CD4-positive, alpha-beta T cell (primary cell): ENCODE data around the gene COL25A1. TPM values are rescaled to one million over a fixed set of nuclear protein-coding genes. Genes with fewer than 3 reads are reported as not detected.

Source experiments
- ATAC-seq: fragments of 200-7000 bp; cut with Tn5 transposase; one replicate; pipeline ENCODE4 v1.10.0; 2022; ENCODE audit warnings: mild to moderate bottlenecking; ENCODE audit not compliant: poor library complexity
- CTCF ChIA-PET: fragments of 350-600 bp; sonication (Branson Sonifier 250); formaldehyde crosslinking; loops from one replicate; lab custom pipeline; 2021; ENCODE audit warnings: antibody characterized with exemption, inconsistent platforms; lab: Charles Lee
- POLR2A ChIA-PET: fragments of 350-600 bp; sonication (Branson Sonifier 250); formaldehyde crosslinking; loops from one replicate; lab custom pipeline; 2021; ENCODE audit warnings: antibody characterized with exemption, inconsistent platforms; lab: Charles Lee
- DNase-seq, 14 experiments: peaks; one replicate each; pipeline ENCODE4 v3.0.0-alpha.2; 2013 to 2020; ENCODE audit warnings: mixed read lengths in 2 of 14
- H3K27ac ChIP-seq, 2 donors: one replicate each; pipeline versions ENCODE4 v1.5.1 to v1.7.0; 2013; ENCODE audit warnings: low read length in 2 of 2, low read depth in 1 of 2, mild to moderate bottlenecking in 1 of 2
- H3K27me3 ChIP-seq, 2 experiments: 1 replicate in 1 of 2; 2 replicates in 1 of 2; pipeline versions ENCODE4 v1.6.1 to v1.7.0; 2013; ENCODE audit warnings: low read length in 2 of 2, control low read depth in 1 of 2, mild to moderate bottlenecking in 1 of 2, moderate library complexity in 1 of 2; ENCODE audit not compliant: insufficient read depth in 2 of 2, control insufficient read depth in 1 of 2
- H3K36me3 ChIP-seq: one replicate; pipeline ENCODE4 v1.6.1; 2013; ENCODE audit warnings: low read length, control low read depth; ENCODE audit not compliant: insufficient read depth
- H3K4me1 ChIP-seq: one replicate; pipeline ENCODE4 v1.6.1; 2013; ENCODE audit warnings: low read length, control low read depth; ENCODE audit not compliant: insufficient read depth
- H3K4me3 ChIP-seq: one replicate; pipeline ENCODE4 v1.5.1; 2013; ENCODE audit warnings: mild to moderate bottlenecking, low read length, moderate library complexity
- H3K9me3 ChIP-seq, 2 experiments: 1 replicate in 1 of 2; 2 replicates in 1 of 2; pipeline versions ENCODE4 v1.6.1 to v1.7.0; 2013; ENCODE audit warnings: low read length in 2 of 2, mild to moderate bottlenecking in 2 of 2, control low read depth in 1 of 2, moderate library complexity in 1 of 2; ENCODE audit not compliant: control insufficient read depth in 1 of 2, insufficient read depth in 1 of 2
- H3K27ac Mint-ChIP-seq: one replicate; pipeline ENCODE4 v1.8.0; 2020; ENCODE audit warnings: mixed read lengths
- H3K27me3 Mint-ChIP-seq: one replicate; pipeline ENCODE4 v1.8.0; 2021; ENCODE audit warnings: mixed read lengths
- H3K36me3 Mint-ChIP-seq: one replicate; pipeline ENCODE4 v1.8.0; 2021; ENCODE audit warnings: low read depth, mixed read lengths
- H3K4me1 Mint-ChIP-seq: one replicate; pipeline ENCODE4 v1.8.0; 2021; ENCODE audit warnings: low read depth, mixed read lengths
- H3K4me3 Mint-ChIP-seq: one replicate; pipeline ENCODE4 v1.8.0; 2020; ENCODE audit warnings: mild to moderate bottlenecking, mixed read lengths
- H3K9me3 Mint-ChIP-seq: one replicate; pipeline ENCODE4 v1.8.0; 2020; ENCODE audit warnings: mixed read lengths
- CTCF ChIP-seq: fragments of 200-600 bp; IDR thresholded peaks from one replicate; pipeline ENCODE4 v1.8.0; 2022; ENCODE audit warnings: antibody characterized with exemption, mild to moderate bottlenecking
- intact Hi-C, 2 experiments: fragments of 100-400 bp; cut with DNase I in 1 of 2; cut with micrococcal nuclease in 1 of 2; formaldehyde crosslinking; loops; one replicate each; pipeline versions ENCODE4 v1.15.1 to v1.9.0; 2023 to 2025; cut with DNase I, micrococcal nuclease
- total RNA-seq, 174 experiments: library from RNA in 2 of 174; stranded (reverse) in 2 of 174; gene quantifications; one replicate each; pipeline ENCODE4 v1.2.3 and lab custom pipeline; 2021 to 2026

The COL25A1 gene
- total RNA-seq, 2 experiments from 2014 or later = 0.42 TPM; not detected in 1

- Mint-ChIP-seq H3K27ac (no peak overlapping the region), H3K4me3 (no peak overlapping the region), H3K4me1 (no peaks in the 10 kb centered on the region), H3K27me3 (peaks cover 12% of the 10 kb centered on the region), H3K36me3 (no peaks in the 10 kb centered on the region), H3K9me3 (no peaks in the 10 kb centered on the region)
- DNase-seq (no peak), ATAC-seq (no peak)
- H3K9me3 ChIP-seq = no peaks in the 10 kb centered on the region
- no peak overlapping the region for H3K4me3 ChIP-seq
- CTCF ChIA-PET = interaction anchor here (2.0 kb wide), 1 partner anchor 10 kb away, joined by 6 read pairs; no protein-coding TSS in a partner anchor
- H3K4me1 ChIP-seq = no peaks in the 10 kb centered on the region
- H3K27me3 ChIP-seq = peaks cover 0 to 3% of the 10 kb centered on the region in 2 experiments
- H3K36me3 ChIP-seq = no peaks in the 10 kb centered on the region
- no peak for TF ChIP-seq CTCF
- intact Hi-C loops = no loop called here
- POLR2A ChIA-PET = no interaction called here
- no peak overlapping the region for H3K27ac ChIP-seq
Observed at GRCh38 chr4:109207898-109208297, 94.6 kb downstream of the COL25A1 start.

GRCh38 chr4:109207061-109207460 lies 95.4 kb downstream of the COL25A1 start:
- Mint-ChIP-seq H3K4me3 (no peak overlapping the region), H3K9me3 (no peaks in the 10 kb centered on the region), H3K36me3 (no peaks in the 10 kb centered on the region), H3K4me1 (no peaks in the 10 kb centered on the region), H3K27ac (no peak overlapping the region), H3K27me3 (peaks cover 13% of the 10 kb centered on the region)
- POLR2A ChIA-PET = no interaction called here
- DNase-seq (no peak), ATAC-seq (no peak)
- no peak overlapping the region for H3K27ac ChIP-seq
- H3K4me3 ChIP-seq = no peak overlapping the region
- no peaks in the 10 kb centered on the region for H3K4me1 ChIP-seq
- intact Hi-C loops = no loop called here
- CTCF ChIA-PET = interaction anchor here (2.0 kb wide), 1 partner anchor 11 kb away, joined by 6 read pairs; no protein-coding TSS in a partner anchor
- TF ChIP-seq CTCF = no peak
- no peaks in the 10 kb centered on the region for H3K9me3 ChIP-seq
- H3K36me3 ChIP-seq = no peaks in the 10 kb centered on the region
- H3K27me3 ChIP-seq = peaks cover 0 to 3% of the 10 kb centered on the region in 2 experiments

- no peak for DNase-seq
- ChIA-PET POLR2A (no interaction called here), CTCF (no interaction called here)
- Histone ChIP-seq H3K9me3 (no peaks in the 10 kb centered on the region), H3K27me3 (peaks cover 0 to 3% of the 10 kb centered on the region in 2 experiments), H3K4me3 (no peak overlapping the region), H3K36me3 (no peaks in the 10 kb centered on the region), H3K4me1 (no peaks in the 10 kb centered on the region), H3K27ac (no peak overlapping the region)
- Mint-ChIP-seq H3K4me3 (no peak overlapping the region), H3K9me3 (no peaks in the 10 kb centered on the region), H3K36me3 (no peaks in the 10 kb centered on the region), H3K27me3 (peaks cover 13% of the 10 kb centered on the region), H3K27ac (no peak overlapping the region), H3K4me1 (no peaks in the 10 kb centered on the region)
- intact Hi-C loops = no loop called here
- TF ChIP-seq CTCF = no peak
- ATAC-seq = no peak
Observed at GRCh38 chr4:109206620-109207019, 95.8 kb downstream of the COL25A1 start.
